ENCODE results near the gene MPDU1. TPM values are rescaled to one million over a fixed set of nuclear protein-coding genes. Genes with fewer than 3 reads are reported as not detected.

Gene MPDU1
- total RNA-seq, 6 experiments from 2014 or later, result 59.2 to 91.2 (median 68.6) TPM

GRCh38 chr17:7636163-7636562, 52.5 kb downstream of the MPDU1 start:
- Mint-ChIP-seq H3K27ac (no peak overlapping the region), H3K4me1 (ENCODE audit: low read depth) (no peaks in the 10 kb centered on the region), H3K9me3 (no peaks in the 10 kb centered on the region), H3K27me3 (ENCODE audit: insufficient read depth) (peaks cover 8% of the 10 kb centered on the region), H3K4me3 (no peak overlapping the region), H3K36me3 (ENCODE audit: low read depth) (no peaks in the 10 kb centered on the region)
- DNase-seq, result no peak
- TF ChIP-seq CTCF (IDR thresholded peaks at IDR 0.05), result no peak

Other genes starting within 250 kb of the MPDU1 start
- gene ACAP1, start 247.3 kb upstream of the MPDU1 start, total RNA-seq (2021; fragmentation: NEBNext Ultra II Directional; extraction: Animal tissue kit (Norgen Biotek cat#: 25700)), result 1 to 10 TPM; 3.2 to 6.4 (median 4.9) TPM
- 10 to 100 TPM; 11.2 to 14.5 (median 12.6) TPM for gene KCTD11, start 231.7 kb upstream of the MPDU1 start, total RNA-seq (2021; fragmentation: NEBNext Ultra II Directional; extraction: Animal tissue kit (Norgen Biotek cat#: 25700))
- gene TMEM95, start 228.7 kb upstream of the MPDU1 start, total RNA-seq (2021; fragmentation: NEBNext Ultra II Directional; extraction: Animal tissue kit (Norgen Biotek cat#: 25700)), result not detected
- gene TNK1, start 202.8 kb upstream of the MPDU1 start, total RNA-seq (2021; fragmentation: NEBNext Ultra II Directional; extraction: Animal tissue kit (Norgen Biotek cat#: 25700)), result under 1 TPM; 0.20 to 0.41 (median 0.26) TPM
- 100 to 1,000 TPM in 1 of 6 experiments, 10 to 100 TPM in 5; 85.6 to 114 (median 98.5) TPM for gene PLSCR3, start 189.3 kb upstream of the MPDU1 start, total RNA-seq (2021; fragmentation: NEBNext Ultra II Directional; extraction: Animal tissue kit (Norgen Biotek cat#: 25700))
- gene TMEM256, start 179.8 kb upstream of the MPDU1 start, total RNA-seq (2021; fragmentation: NEBNext Ultra II Directional; extraction: Animal tissue kit (Norgen Biotek cat#: 25700)), result 10 to 100 TPM; 52.2 to 79.1 (median 72.3) TPM
- 10 to 100 TPM; 41.3 to 57.3 (median 46.2) TPM for gene NLGN2, start 176.0 kb upstream of the MPDU1 start, total RNA-seq (2021; fragmentation: NEBNext Ultra II Directional; extraction: Animal tissue kit (Norgen Biotek cat#: 25700))
- gene SPEM1, start 163.5 kb upstream of the MPDU1 start, total RNA-seq (2021; fragmentation: NEBNext Ultra II Directional; extraction: Animal tissue kit (Norgen Biotek cat#: 25700)), result not detected
- gene SPEM2, start 158.2 kb upstream of the MPDU1 start, total RNA-seq (2021; fragmentation: NEBNext Ultra II Directional; extraction: Animal tissue kit (Norgen Biotek cat#: 25700)), result not detected
- not detected for gene SPEM3, start 155.0 kb upstream of the MPDU1 start, total RNA-seq (2021; fragmentation: NEBNext Ultra II Directional; extraction: Animal tissue kit (Norgen Biotek cat#: 25700))
- 1 to 10 TPM; 2.2 to 2.9 (median 2.8) TPM for gene TMEM102, start 148.4 kb upstream of the MPDU1 start, total RNA-seq (2021; fragmentation: NEBNext Ultra II Directional; extraction: Animal tissue kit (Norgen Biotek cat#: 25700))
- under 1 TPM in 3 of 6 experiments, not detected in 3; 0.10 to 0.31 (median 0.24) TPM for gene FGF11, start 144.3 kb upstream of the MPDU1 start, total RNA-seq (2021; fragmentation: NEBNext Ultra II Directional; extraction: Animal tissue kit (Norgen Biotek cat#: 25700))
- 1 to 10 TPM; 2.0 to 2.8 (median 2.4) TPM for gene CHRNB1, start 138.8 kb upstream of the MPDU1 start, total RNA-seq (2021; fragmentation: NEBNext Ultra II Directional; extraction: Animal tissue kit (Norgen Biotek cat#: 25700))
- 10 to 100 TPM; 62.7 to 75.9 (median 68.6) TPM for gene ZBTB4, start 104.2 kb upstream of the MPDU1 start, total RNA-seq (2021; fragmentation: NEBNext Ultra II Directional; extraction: Animal tissue kit (Norgen Biotek cat#: 25700))
- not detected for gene SLC35G6, start 102.4 kb upstream of the MPDU1 start, total RNA-seq (2021; fragmentation: NEBNext Ultra II Directional; extraction: Animal tissue kit (Norgen Biotek cat#: 25700))
- gene POLR2A, start 99.5 kb upstream of the MPDU1 start, total RNA-seq (2021; fragmentation: NEBNext Ultra II Directional; extraction: Animal tissue kit (Norgen Biotek cat#: 25700)), result 100 to 1,000 TPM; 111 to 127 (median 118) TPM
- gene TNFSF12, start 34.8 kb upstream of the MPDU1 start, total RNA-seq (2021; fragmentation: NEBNext Ultra II Directional; extraction: Animal tissue kit (Norgen Biotek cat#: 25700)), result 10 to 100 TPM; 22.0 to 28.3 (median 25.4) TPM
- gene TNFSF13, start 25.1 kb upstream of the MPDU1 start, total RNA-seq (2021; fragmentation: NEBNext Ultra II Directional; extraction: Animal tissue kit (Norgen Biotek cat#: 25700)), result 1 to 10 TPM; 1.2 to 2.8 (median 1.5) TPM
- gene SENP3, start 21.9 kb upstream of the MPDU1 start, total RNA-seq (2021; fragmentation: NEBNext Ultra II Directional; extraction: Animal tissue kit (Norgen Biotek cat#: 25700)), result 10 to 100 TPM; 53.9 to 70.3 (median 60.3) TPM
- 10 to 100 TPM; 46.6 to 71.7 (median 68.5) TPM for gene CD68, start 4.2 kb upstream of the MPDU1 start, total RNA-seq (2021; fragmentation: NEBNext Ultra II Directional; extraction: Animal tissue kit (Norgen Biotek cat#: 25700))
- gene SOX15, start 6.2 kb downstream of the MPDU1 start, total RNA-seq (2021; fragmentation: NEBNext Ultra II Directional; extraction: Animal tissue kit (Norgen Biotek cat#: 25700)), result 1 to 10 TPM in 1 of 6 experiments, under 1 TPM in 5; 0.62 to 1.0 (median 0.81) TPM
- gene FXR2, start 31.0 kb downstream of the MPDU1 start, total RNA-seq (2021; fragmentation: NEBNext Ultra II Directional; extraction: Animal tissue kit (Norgen Biotek cat#: 25700)), result 10 to 100 TPM; 49.3 to 62.3 (median 51.5) TPM
- gene SAT2, start 44.0 kb downstream of the MPDU1 start, total RNA-seq (2021; fragmentation: NEBNext Ultra II Directional; extraction: Animal tissue kit (Norgen Biotek cat#: 25700)), result 10 to 100 TPM; 39.2 to 55.0 (median 43.5) TPM
- gene SHBG, start 46.3 kb downstream of the MPDU1 start, total RNA-seq (2021; fragmentation: NEBNext Ultra II Directional; extraction: Animal tissue kit (Norgen Biotek cat#: 25700)), result 1 to 10 TPM in 1 of 6 experiments, under 1 TPM in 5; 0.36 to 1.2 (median 0.79) TPM
- not detected for gene ATP1B2, start 67.1 kb downstream of the MPDU1 start, total RNA-seq (2021; fragmentation: NEBNext Ultra II Directional; extraction: Animal tissue kit (Norgen Biotek cat#: 25700))
- 10 to 100 TPM; 68.1 to 84.3 (median 75.4) TPM for gene TP53, start 103.6 kb downstream of the MPDU1 start, total RNA-seq (2021; fragmentation: NEBNext Ultra II Directional; extraction: Animal tissue kit (Norgen Biotek cat#: 25700))
- 10 to 100 TPM in 5 of 6 experiments, 1 to 10 TPM in 1; 8.6 to 18.2 (median 15.2) TPM for gene WRAP53, start 104.6 kb downstream of the MPDU1 start, total RNA-seq (2021; fragmentation: NEBNext Ultra II Directional; extraction: Animal tissue kit (Norgen Biotek cat#: 25700))
- under 1 TPM; 0.12 to 0.34 (median 0.24) TPM for gene EFNB3, start 121.3 kb downstream of the MPDU1 start, total RNA-seq (2021; fragmentation: NEBNext Ultra II Directional; extraction: Animal tissue kit (Norgen Biotek cat#: 25700))
- not detected for gene DNAH2, start 133.9 kb downstream of the MPDU1 start, total RNA-seq (2021; fragmentation: NEBNext Ultra II Directional; extraction: Animal tissue kit (Norgen Biotek cat#: 25700))

Measured in HFFc6 (cell line).